Posterior vena cava (tissue), 2 donors: ENCODE data around the gene TMEM117. TPM values are rescaled to one million over a fixed set of nuclear protein-coding genes. Genes with fewer than 3 reads are reported as not detected.
"Not testable (repeated sequence)": the region's sequence is repeated elsewhere in the genome, so short reads cannot be mapped to it uniquely, and the experiment has no call there.

Experiments used
- DNase-seq: peaks from one replicate; pipeline ENCODE4 v3.0.0-alpha.2; 2020; ENCODE audit warnings: low spot score
- intact Hi-C, 2 donors: fragments of 100-400 bp; cut with DNase I; formaldehyde crosslinking; loops; one replicate each; pipeline versions ENCODE4 v1.14.1 to v1.14.2; 2022 to 2023
- total RNA-seq, 2 donors: library from RNA; stranded (reverse); fragmentation: NEBNext Ultra II Directional; extraction: Animal tissue kit (Norgen Biotek cat#: 25700); gene quantifications; one replicate each; pipeline ENCODE4 v1.2.1, GENCODE V29; 2021
- donor health status: DM: yes; HTN: yes; CAD: no.
- donor health status: DM: yes; HTN: yes; CAD: no.

Gene TMEM117
- total RNA-seq, 2 donors from 2014 or later = 10.0 to 11.4 TPM

- no peak for DNase-seq
- intact Hi-C loops = no loop called here
These were observed 290.9 kb downstream of the TMEM117 start for GRCh38 chr12:44126806-44127205.

- intact Hi-C loops = no loop called here
- no peak for DNase-seq
These were observed 292.3 kb downstream of the TMEM117 start for GRCh38 chr12:44127966-44128710.

- intact Hi-C loops = no loop called here
- no peak for DNase-seq
These were observed 307.3 kb downstream of the TMEM117 start for GRCh38 chr12:44143175-44143574.

- DNase-seq = no peak
- intact Hi-C loops = no loop called here
These were observed 313.1 kb downstream of the TMEM117 start for GRCh38 chr12:44148936-44149335.

GRCh38 chr12:44154128-44154527, 318.2 kb downstream of the TMEM117 start:
- DNase-seq = no peak
- intact Hi-C loops = no loop called here

- no peak for DNase-seq
- intact Hi-C loops = no loop called here
These were observed 319.5 kb downstream of the TMEM117 start for GRCh38 chr12:44155358-44155757.

- DNase-seq = no peak
- intact Hi-C loops = no loop called here
These were observed 321.5 kb downstream of the TMEM117 start for GRCh38 chr12:44157359-44157758.

GRCh38 chr12:44158746-44159145, 322.9 kb downstream of the TMEM117 start:
- intact Hi-C loops = no loop called here
- DNase-seq = no peak

- intact Hi-C loops = no loop called here
- no peak for DNase-seq
These were observed 323.3 kb downstream of the TMEM117 start for GRCh38 chr12:44159216-44159615.

- no peak for DNase-seq
- intact Hi-C loops = no loop called here
These were observed 324.0 kb downstream of the TMEM117 start for GRCh38 chr12:44159862-44160261.

- no peak for DNase-seq
- intact Hi-C loops = no loop called here
These were observed 327.1 kb downstream of the TMEM117 start for GRCh38 chr12:44162961-44163360.

GRCh38 chr12:44174053-44174452, 338.2 kb downstream of the TMEM117 start:
- intact Hi-C loops = no loop called here
- DNase-seq = no peak

- intact Hi-C loops = no loop called here
- no peak for DNase-seq
These were observed 348.8 kb downstream of the TMEM117 start for GRCh38 chr12:44184499-44185206.

- intact Hi-C loops = no loop called here
- DNase-seq = no peak
These were observed 357.4 kb downstream of the TMEM117 start for GRCh38 chr12:44193281-44193680.

- intact Hi-C loops = not testable (repeated sequence)
These were observed 359.8 kb downstream of the TMEM117 start for GRCh38 chr12:44195719-44196118.

GRCh38 chr12:44206045-44206444, 370.2 kb downstream of the TMEM117 start:
- no peak for DNase-seq
- intact Hi-C loops = no loop called here

More at GRCh38 chr12:44195719-44196118, 359.8 kb downstream of the TMEM117 start:
- not testable (repeated sequence) for DNase-seq

GRCh38 chr12:44217146-44217883, 381.4 kb downstream of the TMEM117 start:
- DNase-seq = no peak
- intact Hi-C loops = no loop called here

GRCh38 chr12:44223736-44224135, 387.9 kb downstream of the TMEM117 start:
- intact Hi-C loops = no loop called here
- no peak for DNase-seq

GRCh38 chr12:44224399-44225148, 388.7 kb downstream of the TMEM117 start:
- DNase-seq = no peak
- intact Hi-C loops = no loop called here

- no peak for DNase-seq
- intact Hi-C loops = no loop called here
These were observed 389.2 kb downstream of the TMEM117 start for GRCh38 chr12:44225149-44225510.
